ENCODE measurements around the gene FAAP20.

Gene FAAP20

DNA sequence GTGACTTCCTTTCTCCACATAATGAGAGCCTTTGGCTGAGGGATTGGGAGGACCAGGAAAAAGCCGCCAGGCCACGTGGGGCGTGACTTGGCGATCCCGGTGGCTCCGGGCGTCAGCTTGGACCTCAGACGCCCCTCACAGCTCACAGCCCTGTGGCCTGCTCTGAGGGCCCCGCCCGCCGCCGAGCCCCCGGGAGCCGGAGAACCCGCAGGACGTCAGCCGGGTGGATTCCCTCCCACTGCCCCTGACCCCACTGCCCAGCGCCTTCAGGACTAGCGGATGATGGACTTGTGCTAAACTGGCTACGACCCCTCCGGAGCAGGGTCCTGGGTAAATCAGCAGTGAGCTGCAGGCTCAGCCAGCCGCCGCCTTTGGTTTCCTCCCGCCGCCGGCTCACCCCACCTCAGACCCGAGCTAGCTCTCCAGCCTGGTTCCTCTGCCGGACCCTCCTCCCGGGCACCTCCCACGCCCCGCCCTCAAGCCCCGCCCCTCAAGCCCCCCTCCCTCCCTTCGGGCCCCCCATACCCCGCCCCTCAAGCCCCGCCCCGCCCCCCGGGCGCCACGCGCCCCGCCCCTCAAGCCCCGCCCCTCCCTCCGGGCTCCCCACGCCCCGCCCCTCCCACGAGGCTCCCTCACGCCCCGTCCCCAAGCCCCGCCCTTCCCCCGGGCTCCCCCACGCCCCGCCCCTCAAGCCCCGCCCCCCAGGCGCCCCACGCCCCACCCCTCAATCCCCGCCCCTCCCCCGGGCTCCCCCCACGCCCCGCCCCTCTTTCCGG, 10.0 kb upstream of the FAAP20 start:
- H4K20me1 ChIP-seq (ENCODE audit: low read depth, low read length): no peaks in the 10 kb centered on the region
- H3K27me3 ChIP-seq (ENCODE audit: low read length): no peaks in the 10 kb centered on the region
- no peaks in the 10 kb centered on the region for H3K9me2 ChIP-seq (replicated peaks; ENCODE audit: insufficient read depth, low read length)
- H3K79me2 ChIP-seq (ENCODE audit: insufficient read depth, low read length): no peaks in the 10 kb centered on the region
- H3K4me3 ChIP-seq (ENCODE audit: insufficient read depth, low read length, poor library complexity, severe bottlenecking): no peak overlapping the region
- H2AFZ ChIP-seq (ENCODE audit: low read depth, low read length, severe bottlenecking): no peak overlapping the region
- H3K9ac ChIP-seq (ENCODE audit: low read length): no peak overlapping the region
- H3K4me2 ChIP-seq (ENCODE audit: low read depth, low read length, poor library complexity, severe bottlenecking): no peak overlapping the region
- H3F3A ChIP-seq (ENCODE audit: insufficient read depth): no peaks in the 10 kb centered on the region
- no peaks in the 10 kb centered on the region for H3K36me3 ChIP-seq (ENCODE audit: low read length)
- no peak overlapping the region for H3K27ac ChIP-seq (ENCODE audit: low read depth, low read length)
- TF ChIP-seq EZH2phosphoT487 (conservative IDR thresholded peaks at IDR 0.05; ENCODE audit: low read length): no peak
- TF ChIP-seq, protein P1, sequence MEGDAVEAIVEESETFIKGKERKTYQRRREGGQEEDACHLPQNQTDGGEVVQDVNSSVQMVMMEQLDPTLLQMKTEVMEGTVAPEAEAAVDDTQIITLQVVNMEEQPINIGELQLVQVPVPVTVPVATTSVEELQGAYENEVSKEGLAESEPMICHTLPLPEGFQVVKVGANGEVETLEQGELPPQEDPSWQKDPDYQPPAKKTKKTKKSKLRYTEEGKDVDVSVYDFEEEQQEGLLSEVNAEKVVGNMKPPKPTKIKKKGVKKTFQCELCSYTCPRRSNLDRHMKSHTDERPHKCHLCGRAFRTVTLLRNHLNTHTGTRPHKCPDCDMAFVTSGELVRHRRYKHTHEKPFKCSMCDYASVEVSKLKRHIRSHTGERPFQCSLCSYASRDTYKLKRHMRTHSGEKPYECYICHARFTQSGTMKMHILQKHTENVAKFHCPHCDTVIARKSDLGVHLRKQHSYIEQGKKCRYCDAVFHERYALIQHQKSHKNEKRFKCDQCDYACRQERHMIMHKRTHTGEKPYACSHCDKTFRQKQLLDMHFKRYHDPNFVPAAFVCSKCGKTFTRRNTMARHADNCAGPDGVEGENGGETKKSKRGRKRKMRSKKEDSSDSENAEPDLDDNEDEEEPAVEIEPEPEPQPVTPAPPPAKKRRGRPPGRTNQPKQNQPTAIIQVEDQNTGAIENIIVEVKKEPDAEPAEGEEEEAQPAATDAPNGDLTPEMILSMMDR (IDR thresholded peaks at IDR 0.05; ENCODE audit: insufficient read depth, low read length, poor library complexity, severe bottlenecking): no peak
- no peaks in the 10 kb centered on the region for H3K9me3 ChIP-seq (ENCODE audit: insufficient read depth, low read length)

DNA sequence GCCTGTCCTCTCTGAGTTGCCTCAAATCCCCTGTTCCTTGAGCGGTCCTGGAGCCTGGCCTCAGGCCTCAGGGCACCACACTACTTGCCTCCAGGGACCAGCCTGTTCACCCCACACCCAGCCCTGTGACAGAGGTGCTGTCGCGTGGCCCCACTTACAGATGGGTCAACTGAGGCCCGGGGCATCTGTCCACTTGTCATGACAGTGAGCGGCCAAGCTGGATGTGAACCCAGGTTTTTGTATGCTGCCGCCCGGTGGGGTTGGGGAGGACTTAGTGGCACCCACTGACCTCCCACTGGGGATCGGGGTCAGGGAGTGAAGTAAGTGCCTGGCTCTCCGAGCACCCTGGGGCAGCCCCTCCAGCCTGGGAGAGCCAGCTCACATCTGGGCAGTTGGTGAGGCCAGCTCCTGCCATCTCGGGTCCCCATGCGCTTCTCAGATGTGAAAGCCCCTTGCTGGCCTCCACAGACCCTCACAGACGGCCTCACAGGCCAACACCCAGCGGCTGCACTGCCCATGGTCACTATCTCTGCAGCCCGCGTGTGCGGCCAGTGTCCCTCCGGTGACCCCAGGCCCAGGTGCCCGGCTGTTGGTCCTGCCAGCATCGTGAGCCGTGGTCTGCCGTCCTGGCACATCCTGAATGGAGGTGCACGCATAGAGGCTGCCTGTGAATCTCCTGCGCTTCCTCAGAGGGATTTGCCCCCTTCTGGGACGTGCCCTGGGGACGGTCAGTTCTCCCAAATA, 9.3 kb upstream of the FAAP20 start:
- H3K9me3 ChIP-seq (ENCODE audit: insufficient read depth, low read length): no peaks in the 10 kb centered on the region
- H3K27ac ChIP-seq (ENCODE audit: low read depth, low read length): no peak overlapping the region
- no peaks in the 10 kb centered on the region for H4K20me1 ChIP-seq (ENCODE audit: low read depth, low read length)
- no peak overlapping the region for H3K4me3 ChIP-seq (ENCODE audit: insufficient read depth, low read length, poor library complexity, severe bottlenecking)
- H3K9ac ChIP-seq (ENCODE audit: low read length): no peak overlapping the region
- no peaks in the 10 kb centered on the region for H3K27me3 ChIP-seq (ENCODE audit: low read length)
- TF ChIP-seq, protein P1 (IDR thresholded peaks at IDR 0.05; ENCODE audit: insufficient read depth, low read length, poor library complexity, severe bottlenecking): no peak
- no peak for TF ChIP-seq EZH2phosphoT487 (conservative IDR thresholded peaks at IDR 0.05; ENCODE audit: low read length)
- H3K9me2 ChIP-seq (replicated peaks; ENCODE audit: insufficient read depth, low read length): no peaks in the 10 kb centered on the region
- no peaks in the 10 kb centered on the region for H3K36me3 ChIP-seq (ENCODE audit: low read length)
- H3K4me2 ChIP-seq (ENCODE audit: low read depth, low read length, poor library complexity, severe bottlenecking): no peak overlapping the region
- no peak overlapping the region for H2AFZ ChIP-seq (ENCODE audit: low read depth, low read length, severe bottlenecking)
- H3F3A ChIP-seq (ENCODE audit: insufficient read depth): no peaks in the 10 kb centered on the region
- no peaks in the 10 kb centered on the region for H3K79me2 ChIP-seq (ENCODE audit: insufficient read depth, low read length)

DNA sequence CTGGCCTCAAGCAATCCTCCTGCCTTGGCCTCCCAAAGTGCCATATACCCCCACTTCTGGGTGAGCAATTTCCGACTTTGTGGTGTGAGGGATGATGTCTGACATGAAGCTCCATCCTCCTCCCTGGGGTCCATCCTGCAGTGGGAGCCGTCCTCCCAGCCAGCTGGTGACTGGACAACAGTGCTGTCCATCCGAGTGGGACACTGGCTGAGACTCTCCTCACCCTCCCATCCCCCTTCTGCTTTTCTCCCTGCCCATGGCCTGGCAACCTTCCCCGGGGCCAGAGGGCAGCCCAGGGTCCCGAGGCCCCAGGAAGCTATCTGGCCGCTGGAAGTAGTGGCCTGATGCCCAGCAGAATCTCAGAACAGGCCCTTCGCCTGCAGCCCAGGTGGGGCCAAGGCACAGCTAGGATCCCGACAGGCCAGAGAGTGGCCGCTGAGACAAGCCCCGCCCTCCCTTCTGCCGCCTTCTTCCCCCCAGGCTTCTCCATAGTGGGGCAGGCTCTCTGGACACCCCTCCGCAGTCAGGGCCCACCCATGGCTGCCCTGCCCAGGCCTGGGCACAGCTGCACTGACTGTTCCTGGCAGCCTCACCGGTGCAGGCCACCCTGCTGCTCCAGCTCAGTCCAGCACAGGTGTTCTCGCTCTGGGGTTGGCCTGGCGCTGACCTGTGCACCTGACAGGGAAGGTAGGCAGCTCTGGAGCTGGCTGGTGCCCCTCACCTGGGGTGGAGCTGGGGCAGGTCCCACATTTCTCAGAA, 8.4 kb upstream of the FAAP20 start:
- no peaks in the 10 kb centered on the region for H3K9me2 ChIP-seq (replicated peaks; ENCODE audit: insufficient read depth, low read length)
- H3K27ac ChIP-seq (ENCODE audit: low read depth, low read length): no peak overlapping the region
- H3K27me3 ChIP-seq (ENCODE audit: low read length): no peaks in the 10 kb centered on the region
- H3K4me3 ChIP-seq (ENCODE audit: insufficient read depth, low read length, poor library complexity, severe bottlenecking): no peak overlapping the region
- H3F3A ChIP-seq (ENCODE audit: insufficient read depth): no peaks in the 10 kb centered on the region
- no peak overlapping the region for H3K4me2 ChIP-seq (ENCODE audit: low read depth, low read length, poor library complexity, severe bottlenecking)
- TF ChIP-seq, protein P1 (IDR thresholded peaks at IDR 0.05; ENCODE audit: insufficient read depth, low read length, poor library complexity, severe bottlenecking): no peak
- TF ChIP-seq EZH2phosphoT487 (conservative IDR thresholded peaks at IDR 0.05; ENCODE audit: low read length): no peak
- no peaks in the 10 kb centered on the region for H4K20me1 ChIP-seq (ENCODE audit: low read depth, low read length)
- H3K9ac ChIP-seq (ENCODE audit: low read length): no peak overlapping the region
- H3K36me3 ChIP-seq (ENCODE audit: low read length): no peaks in the 10 kb centered on the region
- H3K79me2 ChIP-seq (ENCODE audit: insufficient read depth, low read length): no peaks in the 10 kb centered on the region
- H2AFZ ChIP-seq (ENCODE audit: low read depth, low read length, severe bottlenecking): no peak overlapping the region
- H3K9me3 ChIP-seq (ENCODE audit: insufficient read depth, low read length): no peaks in the 10 kb centered on the region
